ENCODE data around the gene LARP4.
A peak's percentile ranks its signal among the peaks of the same experiment; 100 is the strongest.

Gene LARP4

DNA sequence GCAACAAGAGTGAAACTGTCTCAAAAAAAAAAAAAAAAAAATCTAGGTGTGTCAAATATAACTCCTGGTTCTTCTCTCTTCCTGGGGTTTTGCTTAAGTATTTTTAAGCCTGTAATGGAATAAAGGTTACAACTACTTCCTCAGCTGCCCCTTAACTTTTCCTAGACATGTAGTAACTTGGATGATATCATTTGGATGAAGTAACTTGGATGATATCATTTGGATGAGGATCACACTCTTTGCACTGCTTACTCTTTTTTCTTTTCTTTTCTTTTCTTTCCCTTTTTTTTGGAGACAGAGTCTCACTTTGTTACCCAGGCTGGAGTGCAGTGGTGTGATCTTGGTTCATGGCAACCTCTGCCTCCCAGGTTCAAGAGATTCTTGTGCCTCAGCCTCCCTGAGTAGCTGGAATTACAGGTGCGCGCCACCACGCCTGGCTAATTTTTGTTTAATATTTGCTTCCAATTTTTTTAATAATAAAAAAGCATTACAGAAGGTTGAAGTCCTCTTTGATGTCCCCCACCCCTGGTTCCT, 3.5 kb upstream of the LARP4 start:
- TF ChIP-seq, protein P1, sequence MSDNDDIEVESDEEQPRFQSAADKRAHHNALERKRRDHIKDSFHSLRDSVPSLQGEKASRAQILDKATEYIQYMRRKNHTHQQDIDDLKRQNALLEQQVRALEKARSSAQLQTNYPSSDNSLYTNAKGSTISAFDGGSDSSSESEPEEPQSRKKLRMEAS (IDR thresholded peaks at IDR 0.05; ENCODE audit: low read depth, low read length) = no peak
- TF ChIP-seq, protein P2, sequence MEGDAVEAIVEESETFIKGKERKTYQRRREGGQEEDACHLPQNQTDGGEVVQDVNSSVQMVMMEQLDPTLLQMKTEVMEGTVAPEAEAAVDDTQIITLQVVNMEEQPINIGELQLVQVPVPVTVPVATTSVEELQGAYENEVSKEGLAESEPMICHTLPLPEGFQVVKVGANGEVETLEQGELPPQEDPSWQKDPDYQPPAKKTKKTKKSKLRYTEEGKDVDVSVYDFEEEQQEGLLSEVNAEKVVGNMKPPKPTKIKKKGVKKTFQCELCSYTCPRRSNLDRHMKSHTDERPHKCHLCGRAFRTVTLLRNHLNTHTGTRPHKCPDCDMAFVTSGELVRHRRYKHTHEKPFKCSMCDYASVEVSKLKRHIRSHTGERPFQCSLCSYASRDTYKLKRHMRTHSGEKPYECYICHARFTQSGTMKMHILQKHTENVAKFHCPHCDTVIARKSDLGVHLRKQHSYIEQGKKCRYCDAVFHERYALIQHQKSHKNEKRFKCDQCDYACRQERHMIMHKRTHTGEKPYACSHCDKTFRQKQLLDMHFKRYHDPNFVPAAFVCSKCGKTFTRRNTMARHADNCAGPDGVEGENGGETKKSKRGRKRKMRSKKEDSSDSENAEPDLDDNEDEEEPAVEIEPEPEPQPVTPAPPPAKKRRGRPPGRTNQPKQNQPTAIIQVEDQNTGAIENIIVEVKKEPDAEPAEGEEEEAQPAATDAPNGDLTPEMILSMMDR (IDR thresholded peaks at IDR 0.05; ENCODE audit: low read depth, low read length) = no peak
- no peak for TF ChIP-seq MYC (IDR thresholded peaks at IDR 0.05; ENCODE audit: low read depth, low read length)
- TF ChIP-seq POLR2A (IDR thresholded peaks at IDR 0.05; ENCODE audit: extremely low read depth, insufficient read length) = no peak
- no peak for DNase-seq (ENCODE audit: low read depth)
- no peak overlapping the region for H3K4me3 ChIP-seq (ENCODE audit: low read depth, low read length)

DNA sequence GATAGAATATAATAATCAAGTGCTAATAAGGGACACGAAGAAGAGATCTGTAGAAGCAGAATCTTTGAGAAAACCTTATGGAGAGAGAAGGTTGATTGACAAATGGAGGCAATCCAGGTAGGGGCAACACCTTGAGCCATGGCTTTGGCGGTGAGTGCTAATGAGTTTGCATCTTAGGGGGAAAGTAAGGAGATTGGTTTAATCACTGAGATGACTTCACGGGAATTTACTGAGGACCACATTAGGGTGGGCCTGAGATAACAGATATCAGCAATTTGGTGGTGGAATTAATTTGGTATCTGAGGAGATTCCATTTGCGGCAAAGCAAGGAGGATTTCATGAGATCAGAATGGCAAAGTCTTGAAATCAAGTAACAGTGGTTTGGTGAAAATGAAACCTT, 1.8 kb upstream of the LARP4 start:
- DNase-seq (ENCODE audit: low read depth) = no peak
- no peak overlapping the region for H3K4me3 ChIP-seq (ENCODE audit: low read depth, low read length)

DNA sequence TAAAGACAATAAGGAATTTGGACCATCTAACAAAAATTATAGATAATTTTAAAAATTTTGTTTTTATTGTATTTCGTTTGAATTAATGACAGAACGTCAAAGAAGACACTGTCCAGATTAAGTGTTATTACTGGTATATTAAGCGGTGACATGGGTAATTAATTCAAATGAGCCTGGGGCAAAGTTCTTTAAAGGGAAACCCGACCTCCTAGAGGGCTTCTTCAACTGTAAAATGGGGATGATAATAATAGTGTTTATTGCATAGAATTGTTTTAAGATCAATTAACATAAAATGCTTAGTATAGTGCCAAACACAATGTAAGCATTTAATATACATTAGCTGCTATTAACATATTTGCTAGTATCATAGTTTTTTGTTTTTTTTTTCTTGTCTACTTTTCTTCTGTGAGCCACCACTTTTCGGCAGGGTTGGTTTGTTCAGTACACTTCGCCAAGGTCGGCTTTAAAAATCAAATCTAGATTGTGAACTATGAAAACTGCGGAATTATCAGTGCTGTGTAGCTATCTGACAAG, 514 bp upstream of the LARP4 start:
- TF ChIP-seq MYC (IDR thresholded peaks at IDR 0.05; ENCODE audit: low read depth, low read length) (no peak), POLR2A (IDR thresholded peaks at IDR 0.05; ENCODE audit: extremely low read depth, insufficient read length) (no peak)
- TF ChIP-seq, protein P2 (IDR thresholded peaks at IDR 0.05; ENCODE audit: low read depth, low read length) = no peak
- TF ChIP-seq, protein P1 (IDR thresholded peaks at IDR 0.05; ENCODE audit: low read depth, low read length) = no peak

More for the DNA sequence above, 1.8 kb upstream of the LARP4 start:
- TF ChIP-seq, protein P2 (IDR thresholded peaks at IDR 0.05; ENCODE audit: low read depth, low read length) = no peak
- TF ChIP-seq MYC (IDR thresholded peaks at IDR 0.05; ENCODE audit: low read depth, low read length) (no peak), POLR2A (IDR thresholded peaks at IDR 0.05; ENCODE audit: extremely low read depth, insufficient read length) (no peak)
- TF ChIP-seq, protein P1 (IDR thresholded peaks at IDR 0.05; ENCODE audit: low read depth, low read length) = no peak

DNA sequence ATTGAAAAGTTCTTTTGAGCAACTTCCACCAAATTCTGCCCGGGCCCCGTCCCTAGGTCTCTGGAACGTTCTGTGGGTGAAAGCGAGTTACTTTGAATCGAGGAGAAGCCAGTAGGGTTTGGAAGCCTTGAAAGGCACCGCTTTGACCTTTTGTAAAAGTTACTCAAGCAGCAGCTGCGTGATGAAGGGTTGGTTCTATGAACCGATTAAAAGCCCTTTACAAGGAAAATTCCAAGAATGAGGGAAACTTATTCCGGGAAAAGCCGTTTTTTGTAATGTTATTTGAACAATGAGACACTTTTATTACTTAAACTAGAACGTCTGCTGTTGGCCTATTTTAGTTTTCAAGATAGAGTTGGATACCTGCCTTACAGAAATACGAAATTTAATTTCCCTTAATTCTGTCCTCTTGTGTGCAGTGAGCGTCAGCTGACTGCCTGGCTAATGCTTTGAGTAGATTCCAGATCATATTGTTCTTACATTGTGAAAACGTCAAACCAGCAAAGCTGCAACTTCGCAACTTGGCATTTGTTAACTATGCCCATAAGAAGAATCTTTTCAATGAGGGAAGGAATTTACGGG, 906 bp downstream of the LARP4 start:
- DNase-seq (ENCODE audit: low read depth) = peak; percentile 53
- H3K4me3 ChIP-seq (ENCODE audit: low read depth, low read length) = peak overlapping the region; percentile 74
- TF ChIP-seq, protein P1 (IDR thresholded peaks at IDR 0.05; ENCODE audit: low read depth, low read length) = no peak

More for the DNA sequence above, 514 bp upstream of the LARP4 start:
- peak overlapping the region; percentile 74 for H3K4me3 ChIP-seq (ENCODE audit: low read depth, low read length)
- peak; percentile 50 for DNase-seq (ENCODE audit: low read depth)

DNA sequence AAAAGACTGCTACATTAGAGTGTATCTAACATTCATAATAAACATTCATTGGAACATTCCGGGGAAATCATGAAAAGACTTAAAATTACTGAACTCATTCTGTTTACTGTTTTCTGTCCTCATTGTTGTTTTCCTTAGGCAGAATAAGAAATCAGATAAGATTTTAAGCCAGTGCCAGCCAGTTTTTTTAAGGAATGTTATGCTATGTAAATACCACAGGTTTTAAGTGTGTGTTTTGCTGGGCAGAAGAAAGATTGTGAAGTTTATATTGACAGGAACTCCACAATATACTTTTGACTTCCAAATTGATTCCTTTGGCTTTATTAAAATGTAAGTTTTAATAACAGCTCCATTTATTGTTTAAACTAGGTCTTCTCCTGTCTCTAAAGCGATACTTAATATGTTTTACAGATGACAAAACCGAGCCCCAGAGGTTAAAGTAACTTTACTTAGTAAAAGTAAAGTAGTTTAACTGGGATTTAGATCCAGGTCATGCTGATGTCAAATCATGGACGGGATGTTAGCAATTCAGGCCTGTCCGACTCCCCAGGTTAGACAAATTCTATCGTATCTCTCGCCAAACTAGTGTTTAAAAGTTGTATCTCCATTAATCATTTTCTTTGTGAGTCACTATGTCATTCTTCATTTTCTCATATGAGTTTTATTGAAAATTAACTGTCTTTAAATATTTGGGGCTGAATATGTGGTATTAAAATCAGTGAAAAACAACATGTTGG, 1.7 kb downstream of the LARP4 start:
- TF ChIP-seq MYC (IDR thresholded peaks at IDR 0.05; ENCODE audit: low read depth, low read length) = no peak
- TF ChIP-seq, protein P1 (IDR thresholded peaks at IDR 0.05; ENCODE audit: low read depth, low read length) = no peak
- TF ChIP-seq, protein P2 (IDR thresholded peaks at IDR 0.05; ENCODE audit: low read depth, low read length) = no peak
- no peak for TF ChIP-seq POLR2A (IDR thresholded peaks at IDR 0.05; ENCODE audit: extremely low read depth, insufficient read length)
- H3K4me3 ChIP-seq (ENCODE audit: low read depth, low read length) = peak overlapping the region; percentile 74
- DNase-seq (ENCODE audit: low read depth) = no peak

DNA sequence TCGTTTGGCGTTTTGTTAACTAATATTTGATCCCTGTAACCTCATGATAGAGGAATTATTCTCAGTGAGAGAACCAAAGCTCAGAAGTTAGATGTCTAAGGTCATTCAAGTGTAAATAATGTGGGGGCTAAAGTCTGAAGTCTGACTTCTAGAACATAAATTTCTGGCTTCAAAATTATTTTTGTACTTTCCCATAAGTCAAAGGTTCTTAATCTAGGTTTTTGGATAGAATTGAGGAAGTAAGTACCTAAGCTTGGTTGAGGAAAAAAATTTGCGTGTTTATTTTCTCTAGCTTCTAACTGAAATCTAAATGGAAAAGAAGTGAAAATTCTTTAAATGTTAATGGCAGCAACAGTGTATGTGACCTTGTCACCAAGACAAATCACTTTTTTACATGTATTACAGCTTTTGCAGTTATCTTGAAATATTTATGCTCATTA, 2.3 kb downstream of the LARP4 start:
- no peak for TF ChIP-seq POLR2A (IDR thresholded peaks at IDR 0.05; ENCODE audit: extremely low read depth, insufficient read length)
- TF ChIP-seq, protein P1 (IDR thresholded peaks at IDR 0.05; ENCODE audit: low read depth, low read length) = no peak
- no peak for TF ChIP-seq MYC (IDR thresholded peaks at IDR 0.05; ENCODE audit: low read depth, low read length)
- TF ChIP-seq, protein P2 (IDR thresholded peaks at IDR 0.05; ENCODE audit: low read depth, low read length) = no peak
- peak; percentile 18 for DNase-seq (ENCODE audit: low read depth)
- H3K4me3 ChIP-seq (ENCODE audit: low read depth, low read length) = peak overlapping the region; percentile 74

Data from NB4 (cell line).